Measurements from ENCODE around the gene PHLDA3.
"Not testable (repeated sequence)": the region's sequence is repeated elsewhere in the genome, so short reads cannot be mapped to it uniquely, and the experiment has no call there.

Gene PHLDA3

DNA sequence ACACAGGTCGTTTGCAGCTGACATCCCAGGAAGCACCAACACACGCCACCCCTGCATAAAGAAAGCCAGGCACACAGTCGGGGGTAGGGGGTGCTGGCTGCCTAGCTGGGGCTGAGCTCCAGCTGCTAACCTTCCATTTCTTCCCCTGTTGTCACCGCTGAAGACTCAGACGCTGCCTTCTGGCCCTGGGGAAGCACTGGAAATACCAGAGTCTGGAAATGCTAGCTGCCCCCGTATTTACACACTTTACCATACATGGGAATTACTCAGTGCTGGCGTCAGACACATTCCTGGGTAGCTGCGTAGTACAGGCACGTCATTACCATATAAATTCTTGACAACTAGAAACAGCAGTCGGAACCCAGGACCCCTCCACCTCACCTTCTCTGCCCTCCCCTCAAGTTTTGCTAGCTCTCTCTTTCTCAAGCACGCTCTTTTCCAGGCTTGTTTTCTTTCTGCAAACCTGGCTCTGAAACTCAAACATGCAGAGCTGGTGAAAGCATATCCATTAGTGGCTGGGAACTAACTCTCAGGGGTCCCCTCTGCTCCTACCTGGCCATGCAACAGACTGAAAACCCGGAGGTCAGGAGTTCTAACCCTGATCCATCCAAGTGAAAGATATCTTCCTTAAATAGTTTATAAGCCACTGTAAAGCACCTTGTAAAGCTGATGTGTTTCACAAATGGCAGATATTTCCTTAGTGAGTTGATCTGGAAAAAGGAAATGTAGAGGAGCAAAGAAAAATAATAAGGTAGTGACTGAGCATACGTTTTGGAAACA lies 34.6 kb upstream of the PHLDA3 start:
- DNase-seq, result no peak

DNA sequence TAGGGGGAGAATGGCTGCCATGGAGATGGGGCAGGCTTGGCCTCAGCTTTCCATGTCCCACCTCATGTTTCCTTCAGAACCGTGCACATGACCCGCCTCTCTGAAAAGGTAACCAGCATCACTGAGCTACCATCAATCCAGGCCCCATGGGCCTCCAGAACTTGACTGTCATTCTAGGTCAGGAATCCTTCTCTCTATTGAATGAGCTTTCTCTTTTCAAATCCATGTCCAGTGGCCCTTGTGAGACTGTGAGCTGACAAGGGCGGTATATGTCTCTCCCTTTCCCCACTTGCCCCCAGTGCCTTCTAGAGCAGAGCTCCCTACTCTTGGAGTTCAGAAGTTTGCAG lies 33.5 kb upstream of the PHLDA3 start:
- DNase-seq, result no peak

DNA sequence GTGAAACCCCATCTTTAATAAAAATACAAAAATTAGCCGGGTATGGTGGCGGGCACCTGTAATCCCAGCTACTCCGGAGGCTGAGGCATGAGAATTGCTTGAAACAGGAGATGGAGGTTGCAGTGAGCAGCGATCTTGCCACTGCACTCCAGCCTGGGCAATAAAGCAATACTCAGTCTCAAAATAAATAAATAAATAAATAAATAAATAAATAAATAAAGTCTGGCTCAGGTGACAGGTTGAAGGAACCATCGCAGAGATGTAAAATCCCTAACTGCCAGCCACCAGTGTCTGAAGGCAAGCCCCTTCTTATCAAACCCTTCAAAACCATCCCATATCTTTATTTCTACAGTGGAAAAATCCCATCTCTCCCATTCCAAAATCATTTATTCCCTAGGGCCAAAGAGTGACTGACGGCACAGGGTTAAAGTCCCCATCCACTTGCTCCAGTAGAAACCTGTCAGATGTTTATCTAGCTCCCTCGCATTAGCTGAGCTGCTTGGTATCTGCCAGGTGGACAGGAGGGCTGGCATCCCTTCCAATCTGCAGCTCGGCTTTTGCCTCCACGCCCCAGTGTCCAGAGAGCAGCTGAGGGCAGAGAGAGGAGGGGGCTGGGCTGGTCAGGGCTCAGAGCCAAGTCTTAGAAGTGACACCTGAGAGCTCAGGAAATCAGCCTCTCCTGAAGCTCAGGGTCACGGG lies 33.0 kb upstream of the PHLDA3 start:
- no peak for DNase-seq

DNA sequence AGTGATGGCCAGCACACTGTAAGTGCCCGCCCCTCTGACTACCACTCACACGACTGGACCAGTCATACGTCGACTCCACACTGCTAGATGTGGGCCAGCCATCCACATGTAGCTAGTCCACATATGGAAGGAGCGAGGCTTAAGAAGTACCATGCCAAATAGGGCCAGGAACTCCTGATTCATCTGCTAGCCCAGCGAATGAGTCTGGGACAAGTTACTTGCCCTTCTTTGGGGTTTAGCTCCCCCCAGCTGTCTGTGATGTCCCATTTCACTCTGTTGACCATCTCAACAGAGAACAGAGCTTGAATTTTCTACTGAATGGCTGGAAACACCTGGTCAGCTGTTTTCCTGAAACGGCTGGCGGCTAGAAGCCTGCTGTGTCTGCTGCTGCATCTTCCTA lies 32.2 kb upstream of the PHLDA3 start:
- no peak for DNase-seq

DNA sequence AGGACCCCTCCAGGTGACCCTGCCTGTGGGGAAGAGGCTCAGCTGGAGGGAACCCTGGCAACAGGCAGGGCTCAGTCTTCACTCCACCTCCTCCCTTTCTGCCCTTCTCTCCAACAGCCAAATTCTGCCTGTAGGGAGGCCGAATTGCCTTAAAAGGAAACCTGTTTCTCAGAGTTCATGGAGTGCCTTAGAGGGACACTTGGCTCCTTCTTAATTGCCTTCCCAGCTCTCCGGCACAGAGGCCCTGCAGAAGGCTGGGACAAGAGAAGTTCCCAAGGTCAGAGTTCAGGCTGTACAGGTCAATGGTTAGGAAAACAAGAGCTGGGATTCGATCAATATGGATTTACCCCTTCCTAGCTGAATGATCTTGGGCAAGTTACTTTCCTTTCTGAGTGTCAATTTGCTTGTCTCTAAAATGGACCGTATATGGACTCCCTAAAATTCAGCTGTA lies 31.7 kb upstream of the PHLDA3 start:
- no peak for DNase-seq

DNA sequence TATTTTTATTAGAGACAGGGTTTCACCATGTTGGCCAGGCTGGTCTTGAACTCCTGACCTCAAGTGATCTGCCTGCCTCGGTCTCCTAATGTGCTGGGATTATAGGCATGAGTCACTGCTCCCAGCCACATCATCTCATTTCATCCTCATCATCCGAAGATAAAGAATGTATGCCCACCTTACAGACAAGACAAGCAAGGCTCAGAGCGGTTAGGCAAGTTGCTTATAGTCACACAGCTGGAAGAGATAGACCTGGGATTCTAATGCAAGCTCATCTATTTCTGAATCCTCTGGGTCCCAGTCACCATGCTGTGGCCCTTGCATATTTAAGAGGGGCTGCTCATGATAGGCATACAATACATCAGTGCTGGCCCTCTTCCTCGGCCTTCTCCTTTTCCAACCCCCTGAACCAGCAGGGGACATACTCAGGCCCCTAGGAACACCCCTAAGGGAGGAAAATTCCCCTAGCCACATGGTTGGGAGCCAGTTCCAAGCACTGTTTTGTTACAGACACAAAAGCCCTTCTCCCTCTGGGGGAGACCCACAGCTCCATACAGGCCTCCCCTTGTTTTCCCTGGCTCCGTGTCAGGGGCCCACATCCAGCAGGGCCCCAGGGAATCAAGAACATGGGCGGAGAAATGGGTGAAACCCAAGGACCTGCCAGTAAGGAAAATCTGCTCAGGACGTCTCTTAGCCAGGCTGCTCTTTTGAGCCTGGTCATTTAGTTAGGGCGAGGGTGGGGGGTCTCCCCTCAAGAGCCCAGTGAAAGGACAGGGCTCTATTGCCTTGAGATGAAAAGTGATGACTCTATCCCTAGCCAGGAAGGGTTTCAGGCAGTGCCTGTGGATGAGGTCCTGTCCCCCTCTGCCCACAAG lies 31.0 kb upstream of the PHLDA3 start:
- DNase-seq, result no peak

DNA sequence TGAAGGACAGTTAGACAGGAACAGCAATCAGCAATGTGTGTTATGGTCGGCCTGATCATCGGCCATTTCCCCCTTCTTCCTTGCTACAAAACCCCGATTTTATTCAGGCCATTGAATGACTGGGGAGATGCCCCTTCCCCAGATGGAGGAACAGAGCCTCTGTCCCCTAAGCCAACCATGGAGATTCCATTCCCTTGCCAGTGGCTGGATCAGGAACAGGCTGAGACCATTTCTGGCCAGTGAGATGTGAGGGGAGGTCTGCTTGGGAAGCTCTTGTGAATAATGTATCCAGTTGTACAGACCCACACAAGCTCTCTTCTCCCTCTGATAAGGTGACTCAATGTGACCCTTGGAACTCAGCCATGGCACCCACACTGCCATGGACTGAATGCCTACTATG lies 30.2 kb upstream of the PHLDA3 start:
- DNase-seq, result no peak

DNA sequence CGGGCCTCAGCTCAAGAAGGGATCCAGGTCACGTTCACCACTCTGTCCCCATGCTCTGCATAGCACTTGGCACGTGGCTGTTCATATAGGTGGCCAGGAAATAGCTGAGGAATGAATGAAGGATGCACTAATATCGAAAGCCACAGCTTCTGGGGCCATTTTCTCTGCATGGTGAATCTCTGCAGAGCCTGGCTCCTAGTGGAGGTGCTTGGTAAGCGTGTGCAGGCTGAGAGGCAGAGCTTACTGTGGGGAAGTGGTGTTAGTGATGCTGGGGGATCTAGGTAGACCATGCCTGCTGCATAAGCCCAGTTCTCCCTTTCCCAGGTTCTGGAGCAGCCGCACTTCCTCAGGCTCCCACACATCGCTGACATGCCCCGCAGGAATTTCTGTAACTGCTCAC lies 29.6 kb upstream of the PHLDA3 start:
- DNase-seq, result no peak

DNA sequence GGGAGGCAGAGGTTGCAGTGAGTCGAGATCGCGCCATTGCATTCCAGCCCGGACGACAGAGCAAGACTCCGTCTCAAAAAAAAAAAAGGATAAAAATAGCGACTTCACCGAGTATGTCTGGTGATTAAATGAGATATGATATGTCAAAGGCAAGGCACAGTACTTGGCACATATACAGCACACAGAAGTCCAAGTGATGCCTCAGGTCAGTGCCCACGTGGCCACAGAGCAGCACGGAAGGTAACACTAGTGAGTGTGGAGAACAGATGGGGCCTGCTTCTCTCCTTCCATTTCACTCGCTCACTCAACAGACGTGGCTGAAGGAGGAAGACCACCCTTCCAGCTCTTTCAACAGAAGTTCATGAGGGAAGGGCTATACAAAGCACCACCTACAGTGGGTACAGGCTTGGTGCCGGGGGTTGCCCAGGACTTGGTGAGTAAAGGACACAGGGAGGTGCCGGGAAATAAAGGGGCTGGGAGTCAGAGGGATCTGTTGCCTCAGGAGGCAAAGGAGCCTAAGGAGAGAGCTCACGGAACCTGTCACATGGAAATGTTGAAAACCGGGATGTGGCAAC lies 29.0 kb upstream of the PHLDA3 start:
- DNase-seq, result no peak

DNA sequence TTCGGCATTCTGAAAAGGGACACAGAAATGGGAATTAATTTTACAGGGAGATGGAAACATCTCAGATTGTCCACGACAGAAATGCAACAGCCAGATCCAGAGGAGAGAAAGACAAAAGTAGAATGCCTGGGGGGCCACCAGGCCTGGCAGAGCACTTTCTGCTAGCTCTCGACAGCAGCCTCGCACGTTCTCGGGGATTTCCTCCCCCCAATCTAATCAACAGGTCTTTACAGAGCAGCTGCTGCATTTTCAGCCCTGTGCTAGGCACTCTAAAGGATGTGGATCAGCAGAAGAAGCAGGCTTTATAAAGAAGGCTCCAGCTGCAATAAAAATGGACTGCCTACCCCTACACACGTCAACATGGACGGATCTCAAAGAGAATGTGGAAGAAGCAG lies 27.3 kb upstream of the PHLDA3 start:
- no peak for DNase-seq

DNA sequence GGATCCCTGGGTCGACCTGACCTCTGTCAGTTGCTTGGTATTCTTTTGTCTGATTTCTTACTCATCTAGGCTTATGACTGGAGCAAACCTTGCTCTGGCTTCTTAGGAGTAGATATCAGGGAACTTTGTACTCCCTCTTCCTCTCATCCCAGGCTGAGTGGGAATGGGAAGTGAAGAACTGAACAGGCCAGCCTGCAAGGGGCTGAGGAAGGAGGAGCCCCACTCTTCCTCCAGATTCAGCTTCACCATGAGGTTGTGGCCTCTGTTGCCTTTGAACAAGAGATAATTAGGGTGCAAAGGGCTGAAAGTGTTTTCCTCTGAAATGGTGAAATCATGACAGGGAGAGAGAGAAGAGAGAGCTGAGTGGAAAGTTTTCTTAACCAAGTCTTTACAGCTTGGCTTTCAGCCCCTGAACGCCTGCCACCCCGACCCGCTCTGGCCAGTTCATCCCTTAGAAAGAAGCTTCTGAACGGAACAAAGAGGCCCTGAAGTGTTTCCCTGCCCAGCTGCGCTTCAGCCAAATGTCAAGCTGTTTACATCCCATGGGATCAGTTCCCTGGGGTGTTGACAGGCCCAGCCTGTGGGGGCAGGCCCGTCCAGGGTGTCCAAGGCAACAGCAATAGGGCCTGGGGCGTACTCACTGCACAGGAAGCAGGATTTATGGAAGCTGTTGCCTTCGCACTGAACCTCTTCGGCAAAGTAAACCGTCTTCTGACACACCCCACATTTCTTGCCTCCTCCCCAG lies 26.7 kb upstream of the PHLDA3 start:
- no peak for DNase-seq

DNA sequence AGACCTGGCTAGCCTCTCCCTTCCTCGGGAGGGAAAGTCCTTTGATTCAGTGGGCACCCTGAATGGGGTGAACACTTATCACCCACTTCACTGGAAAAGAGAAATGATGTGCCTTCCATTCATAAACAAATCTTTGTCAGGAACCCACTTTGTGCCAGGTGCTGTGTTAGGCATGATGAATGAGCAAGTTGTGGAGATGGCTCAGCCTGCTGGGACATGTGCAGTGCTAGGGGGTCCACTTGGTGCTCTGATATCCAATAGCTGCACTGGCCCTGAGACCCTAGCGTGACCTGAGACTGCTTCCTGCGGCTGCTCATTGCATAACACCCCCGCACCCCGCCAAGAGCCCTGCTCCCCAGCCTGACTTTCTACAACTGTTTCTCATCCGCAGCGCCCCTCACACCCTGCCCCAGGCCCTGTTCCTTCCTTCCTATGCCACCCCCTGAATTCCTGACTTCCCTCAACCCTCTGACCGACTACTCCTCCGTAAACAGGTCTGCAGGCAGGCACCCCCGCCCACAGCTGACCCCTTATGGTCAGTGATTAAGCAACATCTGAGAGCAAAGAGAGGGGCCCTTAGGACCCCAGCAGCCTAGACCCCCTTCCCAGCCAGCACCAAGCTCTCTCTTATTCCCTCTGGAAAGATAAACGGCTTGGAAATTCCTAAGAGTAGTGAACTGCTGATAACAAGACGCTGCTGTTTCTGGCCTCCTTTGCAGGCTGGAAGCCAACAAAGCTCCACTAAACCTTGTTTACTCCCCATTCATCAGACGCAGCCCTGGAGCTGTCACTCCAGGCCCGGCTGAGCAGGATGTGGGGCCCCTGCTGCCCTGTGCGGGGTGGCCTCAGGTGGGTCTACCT lies 25.0 kb upstream of the PHLDA3 start:
- no peak for DNase-seq

DNA sequence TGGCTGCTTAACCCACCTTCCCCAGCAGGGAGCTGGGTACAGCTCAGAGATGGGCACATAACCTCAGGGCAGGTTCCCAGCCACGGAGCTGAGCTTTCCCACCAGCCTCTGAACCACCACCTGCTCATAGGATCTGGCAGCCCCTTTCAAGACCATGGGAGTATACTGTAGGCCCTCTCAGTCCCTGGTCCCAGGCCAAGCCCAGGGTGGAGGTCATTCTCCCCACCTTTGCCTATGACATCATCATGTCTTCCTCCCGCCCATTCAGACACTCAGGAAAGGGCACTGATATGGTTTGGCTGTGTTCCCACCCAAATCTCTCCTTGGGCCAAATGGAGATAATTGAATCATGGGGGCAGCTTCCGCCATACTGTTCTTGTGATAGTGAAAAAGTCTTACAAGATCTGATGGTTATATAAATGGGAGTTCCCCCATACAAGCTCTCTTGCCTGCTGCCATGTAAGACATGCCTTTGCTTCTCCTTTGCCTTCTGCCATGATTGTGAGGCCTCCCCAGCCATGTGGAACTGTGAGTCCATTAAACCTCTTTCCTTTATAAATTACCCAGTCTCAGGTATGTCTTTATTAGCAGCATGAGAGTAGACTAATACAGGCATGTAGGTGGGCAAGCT lies 24.2 kb upstream of the PHLDA3 start:
- DNase-seq, result not testable (repeated sequence)

DNA sequence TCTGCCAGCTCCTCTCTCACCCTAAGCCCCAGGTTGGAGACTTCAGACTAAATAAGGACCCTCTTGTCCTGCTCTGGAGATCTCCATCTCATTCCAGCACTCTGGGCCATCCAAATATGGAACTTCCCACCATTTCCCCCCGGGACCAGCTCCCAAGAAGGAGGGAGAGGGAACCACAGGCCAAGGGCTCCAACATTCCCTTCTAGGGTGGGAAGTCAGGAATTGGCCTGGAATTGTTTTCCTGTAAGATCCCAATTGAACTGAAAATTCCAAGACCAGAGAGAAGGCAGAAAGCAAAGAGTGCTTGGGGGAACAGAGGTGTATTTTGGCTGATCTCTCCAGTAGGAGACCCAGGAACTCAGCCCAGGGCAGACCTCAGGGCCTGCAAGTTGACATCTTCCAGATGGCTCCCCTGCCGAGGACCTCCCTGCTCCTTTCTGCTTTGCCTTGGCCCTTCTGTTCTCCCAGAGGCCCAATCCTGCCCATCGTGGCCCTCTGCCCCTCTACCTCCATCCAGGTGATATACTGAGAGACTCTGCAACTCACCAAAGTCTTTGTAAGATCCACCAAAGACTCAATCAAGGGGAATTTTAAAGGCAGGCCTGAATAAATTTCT lies 23.0 kb upstream of the PHLDA3 start:
- no peak for DNase-seq

DNA sequence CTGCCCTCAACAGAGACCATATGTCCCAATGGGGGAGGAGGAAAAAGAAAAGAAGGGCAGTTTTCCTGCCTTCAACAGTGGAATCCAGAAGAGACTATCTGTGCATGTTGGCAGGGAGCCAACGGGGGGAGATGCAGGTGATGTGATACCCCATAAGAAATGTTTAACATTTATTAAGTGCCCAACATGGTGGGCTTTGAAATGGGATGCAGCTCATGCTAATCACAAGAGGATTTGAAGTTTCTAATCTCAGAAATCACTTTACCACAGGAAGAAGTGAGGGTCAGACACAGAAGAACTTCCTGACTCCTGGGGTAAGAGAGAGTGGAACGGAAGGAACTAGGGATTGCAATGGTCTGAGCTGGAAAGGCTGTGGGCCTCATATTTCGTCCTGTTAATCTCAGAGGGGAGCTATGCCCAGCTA lies 21.7 kb upstream of the PHLDA3 start:
- no peak for DNase-seq

DNA sequence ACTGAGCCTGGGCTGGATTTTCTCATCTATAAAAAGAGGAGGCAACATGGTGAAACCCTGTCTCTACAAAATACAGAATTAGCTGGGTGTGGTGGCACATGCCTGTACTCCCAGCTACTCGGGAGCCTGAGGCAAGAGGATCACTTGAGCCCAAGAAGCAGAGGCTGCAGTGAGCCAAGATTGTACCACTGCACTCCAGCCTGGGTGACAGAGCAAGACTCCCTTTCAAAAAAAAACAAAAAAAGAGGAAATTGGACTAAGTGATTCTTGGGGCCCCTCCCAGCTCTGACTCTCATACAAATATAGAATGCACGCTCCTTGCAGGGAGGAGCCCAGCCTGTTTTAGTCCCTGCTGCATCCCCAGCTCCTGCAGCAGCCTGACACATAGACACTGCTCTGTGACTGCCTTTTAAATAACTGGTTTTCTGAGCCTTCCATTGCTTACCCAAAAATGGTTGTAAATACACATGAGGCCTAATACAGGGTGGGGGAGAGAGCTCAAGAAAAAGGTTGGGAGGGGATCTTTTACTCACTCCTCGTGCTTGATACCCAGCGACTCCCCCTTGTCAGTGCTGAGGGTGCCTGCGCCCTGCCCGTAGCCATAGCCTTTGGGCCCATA lies 20.8 kb upstream of the PHLDA3 start:
- no peak for DNase-seq

DNA sequence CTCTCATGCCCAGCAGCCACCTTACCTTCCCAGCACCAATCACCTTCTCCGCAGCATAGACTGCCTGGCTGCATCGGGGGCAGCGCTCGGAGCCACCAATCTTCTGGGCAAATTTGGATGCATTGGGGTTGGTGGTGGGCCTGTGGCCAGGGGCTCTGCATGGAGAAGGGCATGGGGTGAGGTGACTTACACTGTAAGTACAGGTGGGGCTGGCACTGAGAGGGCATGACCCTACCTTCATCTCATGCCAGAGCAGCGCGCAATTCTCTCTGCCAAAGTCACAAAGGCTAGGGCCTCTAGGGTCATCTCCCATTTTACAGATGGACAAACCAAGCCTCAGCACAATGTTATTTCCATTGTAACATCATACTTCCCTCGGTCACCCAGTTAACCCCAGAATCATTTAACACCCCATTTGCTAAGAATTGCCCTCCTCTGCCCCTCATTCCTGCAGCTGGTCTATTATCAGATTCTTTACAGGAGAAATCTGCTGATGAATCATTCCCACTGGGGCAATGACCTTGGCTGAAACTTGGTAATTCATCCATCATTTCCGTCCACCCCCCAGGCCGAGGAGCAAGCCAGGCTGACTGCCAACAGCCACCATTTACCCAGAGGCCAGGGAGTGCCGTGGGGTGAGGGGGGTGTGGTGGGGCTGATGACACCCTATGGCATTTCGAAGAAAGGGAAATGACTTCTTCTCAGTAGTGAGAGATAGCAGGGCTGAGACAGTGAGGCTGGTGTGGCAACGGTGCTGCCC lies 20.0 kb upstream of the PHLDA3 start:
- no peak for DNase-seq

DNA sequence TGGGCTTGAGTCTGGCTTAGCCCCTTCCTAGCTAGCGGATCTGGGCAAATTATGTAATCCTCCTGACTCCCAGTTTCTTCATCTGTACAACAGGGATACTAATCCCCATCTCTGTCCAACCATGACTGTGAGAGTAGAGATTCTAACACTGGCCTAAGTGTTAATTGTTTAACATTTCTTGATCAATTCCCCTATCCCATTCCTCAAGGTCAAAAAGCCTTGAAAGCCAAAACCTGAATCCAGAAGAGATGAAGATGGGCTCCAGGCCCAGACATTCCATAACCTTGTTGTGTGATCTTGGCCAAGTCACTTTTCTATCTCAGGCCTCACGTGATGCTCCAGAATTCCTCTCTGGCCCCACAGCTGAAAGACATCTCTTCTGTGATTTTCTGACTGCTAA lies 18.8 kb upstream of the PHLDA3 start:
- no peak for DNase-seq

DNA sequence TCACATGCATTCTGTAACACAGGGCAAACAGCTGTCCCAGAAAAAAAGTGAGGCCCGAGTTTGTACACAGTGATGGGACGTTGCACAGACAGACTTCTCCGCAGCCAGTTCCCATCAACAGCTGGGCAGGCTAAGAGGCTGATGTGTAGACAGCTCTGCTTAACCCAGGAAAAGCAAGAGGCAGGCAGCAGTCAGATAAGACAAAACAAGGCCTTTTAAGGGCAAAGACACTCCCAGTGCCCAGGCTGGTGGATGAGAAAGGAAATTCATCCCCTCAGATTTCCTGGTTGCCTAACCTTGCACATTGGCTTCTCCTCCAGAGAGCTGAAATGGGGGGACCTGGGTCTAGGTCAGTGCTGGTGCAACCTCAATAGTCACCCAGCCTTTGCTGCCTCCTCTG lies 17.2 kb upstream of the PHLDA3 start:
- DNase-seq, result no peak

All from NCI-H446 treated with DMSO at 0.1 percent for 48 hours (cell line).